GM21515 (cell line): ENCODE results near the gene OPCML.

Source experiments
- ATAC-seq: cut with Tn5 transposase; IDR thresholded peaks from one replicate; pipeline ENCODE4 v1.9.1; 2021; ENCODE audit not compliant: unreplicated experiment

OPCML gene

DNA sequence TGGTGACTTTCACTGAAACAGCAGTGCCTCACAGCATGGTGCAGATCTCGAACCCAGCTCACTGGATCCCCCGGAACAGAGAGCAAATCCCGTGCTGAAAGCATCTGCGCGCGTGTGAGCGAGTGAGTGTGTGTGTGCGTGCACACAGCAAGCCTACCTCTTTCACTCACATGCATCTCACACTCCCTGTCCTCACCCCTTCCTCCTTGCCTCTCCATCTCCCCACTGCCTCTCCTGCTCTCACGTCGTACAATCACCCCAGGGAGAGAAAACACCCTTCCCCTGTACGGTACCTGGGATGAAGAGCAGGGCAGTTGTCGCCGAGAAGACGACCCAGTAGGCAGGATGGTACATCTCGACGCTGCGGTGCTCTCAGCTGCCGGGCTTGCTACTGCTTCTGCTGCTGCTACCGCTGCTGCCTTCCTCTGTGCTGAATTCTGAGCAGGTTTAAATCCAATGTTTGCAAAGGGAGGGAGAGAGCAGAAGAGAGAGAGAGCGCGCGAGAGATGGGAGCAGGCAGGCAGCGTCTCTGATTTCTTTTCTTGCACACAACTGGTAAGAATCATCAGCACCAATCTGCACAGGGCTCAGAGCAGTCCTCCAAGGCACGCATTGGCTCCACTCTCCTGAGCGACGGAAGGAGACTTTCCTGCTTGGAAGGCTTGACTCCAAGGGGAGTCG lies at the start of gene OPCML:
OPCML (minus strand) TSS at position 531 of the 681 bp plus-strand sequence.
- ATAC-seq: no peak

DNA sequence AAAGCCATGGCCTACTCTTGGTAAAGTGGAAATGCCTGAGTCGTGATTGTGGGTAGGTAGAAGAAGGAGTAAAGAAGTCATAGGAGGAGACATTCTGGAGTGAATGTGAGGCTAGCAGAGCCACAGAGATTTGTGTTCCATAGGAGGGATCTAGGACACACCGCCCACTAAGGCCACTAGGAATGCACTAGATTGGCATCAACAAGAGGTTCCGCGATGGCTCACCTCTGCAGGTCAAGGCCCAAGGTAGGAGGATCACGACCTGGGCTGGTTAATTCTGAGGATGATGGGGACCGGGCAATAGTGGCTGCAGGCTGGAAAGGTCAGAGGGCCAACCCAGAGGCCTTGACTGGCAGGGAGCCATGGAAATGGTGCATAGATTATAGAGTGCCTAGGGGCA lies 48.8 kb upstream of the OPCML start:
- ATAC-seq: no peak

DNA sequence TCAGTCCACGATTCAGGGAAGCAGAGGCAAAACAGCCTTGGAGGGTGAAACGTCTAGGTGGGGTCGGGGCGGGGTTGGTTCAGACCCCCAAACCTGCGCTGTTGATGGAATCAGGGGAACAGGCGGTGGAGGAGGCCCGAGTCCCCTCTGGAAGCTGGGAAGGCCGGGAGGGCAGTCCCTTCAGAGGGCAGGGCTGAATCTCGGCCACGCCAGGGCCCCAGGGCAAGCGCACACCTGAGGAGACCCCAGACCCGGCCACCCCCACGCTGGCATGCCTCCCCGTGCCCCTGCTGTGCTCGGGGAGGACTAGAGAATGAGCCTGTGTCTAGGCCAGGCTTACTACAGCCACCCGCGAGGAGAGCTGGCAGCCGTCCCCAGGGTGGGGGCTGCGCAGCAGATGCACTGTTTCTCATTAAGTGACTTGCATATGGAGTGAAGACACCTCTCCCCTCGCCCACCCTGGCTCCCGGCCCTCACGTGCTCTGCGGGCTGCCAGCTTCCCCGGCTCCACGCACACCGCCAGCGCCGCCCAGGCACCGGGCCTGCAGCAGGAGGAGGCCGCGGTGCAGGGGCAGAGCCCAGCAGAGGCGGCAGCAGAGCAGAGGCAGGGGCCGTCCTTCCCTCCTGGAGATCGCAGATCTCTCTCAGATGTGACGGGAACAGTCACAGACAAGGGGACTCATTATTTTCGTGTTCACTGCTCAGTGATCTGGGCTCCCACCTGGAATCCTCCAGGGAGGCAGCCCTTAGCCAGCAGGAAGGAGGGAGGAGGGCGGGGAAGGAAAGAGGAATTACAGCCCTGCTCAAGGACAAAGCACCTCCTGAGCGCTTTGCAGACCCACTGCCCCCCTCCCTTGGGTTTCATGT lies 47.1 kb upstream of the OPCML start:
- no peak for ATAC-seq

DNA sequence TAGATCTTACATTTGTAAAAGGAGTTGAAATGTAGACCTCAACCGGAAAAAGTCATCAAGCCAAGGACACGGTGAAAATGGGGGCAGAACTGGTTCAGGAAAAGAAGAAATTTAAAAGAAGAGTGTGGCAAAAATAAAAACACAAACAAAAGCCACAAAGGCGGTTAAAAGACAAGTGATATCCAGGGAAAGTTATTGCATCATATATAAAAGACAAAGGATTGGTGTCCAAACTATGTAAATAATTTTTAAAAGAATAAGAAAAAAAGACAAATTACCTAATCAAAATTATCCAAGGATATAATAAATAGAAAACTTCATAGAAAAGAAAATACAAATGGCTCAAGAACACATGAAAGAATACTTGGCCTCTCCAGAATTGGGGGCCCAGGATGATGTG lies 45.1 kb upstream of the OPCML start:
- no peak for ATAC-seq

DNA sequence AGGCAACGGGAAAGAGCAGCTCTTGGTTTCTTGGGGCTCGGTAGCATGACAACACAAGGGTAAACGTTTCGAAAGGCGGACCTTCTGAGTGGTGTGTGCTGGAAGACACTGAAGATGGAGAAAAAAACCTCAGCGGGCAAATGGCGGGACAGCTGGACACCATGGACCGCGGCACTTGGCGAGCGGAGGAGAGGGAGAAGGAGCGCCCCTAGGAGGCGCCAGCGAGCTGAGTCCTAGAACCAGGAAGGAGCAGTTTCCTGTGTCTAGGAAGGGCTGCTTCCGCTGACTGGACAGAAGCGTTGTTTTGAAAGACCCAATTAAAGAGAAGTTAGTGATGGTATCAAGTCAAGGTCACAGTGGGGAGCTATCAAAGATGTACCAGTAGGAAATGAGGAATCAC lies 44.0 kb upstream of the OPCML start:
- no peak for ATAC-seq

DNA sequence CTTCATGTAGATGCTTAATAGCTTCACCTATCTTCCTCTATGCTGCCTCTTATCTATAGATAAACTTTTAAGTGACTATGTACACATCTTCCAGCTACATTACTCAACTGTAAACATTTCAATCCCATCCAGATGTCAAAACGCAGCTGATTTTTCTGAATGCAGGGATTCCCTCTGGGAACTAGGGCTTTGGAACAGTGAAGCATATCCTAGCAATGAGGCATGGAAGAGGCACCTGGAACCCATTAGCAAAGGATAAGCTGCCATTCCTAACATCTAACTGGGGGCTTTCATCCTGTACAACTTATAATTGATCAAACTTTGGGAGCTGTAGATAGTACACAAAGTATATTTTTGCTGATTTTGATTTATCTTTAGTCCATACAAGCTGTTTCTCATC lies 40.8 kb upstream of the OPCML start:
- no peak for ATAC-seq

DNA sequence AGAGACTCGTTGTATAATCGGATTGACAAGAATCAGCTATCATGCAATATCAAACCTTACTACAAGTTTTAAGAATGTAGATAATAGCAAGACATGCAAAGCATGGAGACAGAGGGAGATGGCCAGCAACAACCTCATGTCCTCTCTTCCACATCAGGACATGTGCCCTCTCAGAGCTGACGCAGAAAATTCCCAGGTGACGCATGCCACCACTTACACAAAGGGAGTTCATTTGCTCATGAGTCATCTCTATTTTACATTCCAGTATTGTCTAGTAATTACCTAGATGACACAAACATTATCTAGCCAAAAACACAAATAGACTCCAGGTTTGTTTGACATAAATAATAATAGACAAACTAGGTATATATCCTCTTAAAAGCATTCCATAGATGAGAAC lies 38.1 kb upstream of the OPCML start:
- no peak for ATAC-seq

DNA sequence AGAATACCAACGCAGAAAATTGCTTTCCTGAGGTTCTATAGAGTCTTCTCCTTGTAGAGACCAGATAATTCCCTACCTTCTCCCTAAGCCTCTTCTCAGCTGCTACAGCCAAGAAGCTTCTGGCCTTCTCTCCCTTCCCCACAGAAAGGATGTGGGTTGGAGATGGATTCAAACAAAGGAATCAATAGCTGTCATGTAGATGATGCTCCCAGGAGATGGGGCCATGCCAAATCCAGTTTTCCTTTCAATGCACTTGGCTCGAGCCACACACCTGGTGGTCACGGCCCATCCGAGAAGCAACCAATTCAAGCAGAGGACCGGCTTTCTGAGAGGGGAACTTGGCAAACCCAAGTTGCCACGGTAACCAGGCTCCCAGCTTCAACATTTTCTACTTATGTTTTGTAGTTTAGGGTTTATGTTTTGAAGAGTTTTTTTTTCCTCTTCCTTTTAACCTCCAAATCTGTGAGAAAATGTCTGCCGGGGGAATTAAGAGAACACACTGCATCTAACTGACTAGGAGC lies 31.3 kb upstream of the OPCML start:
- ATAC-seq: no peak

DNA sequence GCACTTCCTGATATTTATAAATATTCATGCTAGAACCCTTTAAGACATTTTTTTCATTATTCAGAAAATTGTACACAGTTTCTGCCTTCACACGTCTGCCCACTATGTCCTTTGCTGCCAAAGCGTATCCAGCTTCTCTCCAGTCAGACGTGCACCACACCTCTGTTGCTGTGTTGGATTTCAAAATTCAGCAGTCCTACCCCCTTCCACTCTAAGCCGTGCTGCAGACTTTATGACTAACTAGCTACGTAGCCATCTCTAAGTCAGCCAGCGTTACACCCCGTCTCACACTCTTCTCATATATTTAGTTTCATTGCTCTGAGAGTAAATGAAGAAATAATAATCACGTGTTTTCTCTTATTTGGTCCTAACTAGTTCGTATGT lies 28.2 kb upstream of the OPCML start:
- ATAC-seq: no peak

DNA sequence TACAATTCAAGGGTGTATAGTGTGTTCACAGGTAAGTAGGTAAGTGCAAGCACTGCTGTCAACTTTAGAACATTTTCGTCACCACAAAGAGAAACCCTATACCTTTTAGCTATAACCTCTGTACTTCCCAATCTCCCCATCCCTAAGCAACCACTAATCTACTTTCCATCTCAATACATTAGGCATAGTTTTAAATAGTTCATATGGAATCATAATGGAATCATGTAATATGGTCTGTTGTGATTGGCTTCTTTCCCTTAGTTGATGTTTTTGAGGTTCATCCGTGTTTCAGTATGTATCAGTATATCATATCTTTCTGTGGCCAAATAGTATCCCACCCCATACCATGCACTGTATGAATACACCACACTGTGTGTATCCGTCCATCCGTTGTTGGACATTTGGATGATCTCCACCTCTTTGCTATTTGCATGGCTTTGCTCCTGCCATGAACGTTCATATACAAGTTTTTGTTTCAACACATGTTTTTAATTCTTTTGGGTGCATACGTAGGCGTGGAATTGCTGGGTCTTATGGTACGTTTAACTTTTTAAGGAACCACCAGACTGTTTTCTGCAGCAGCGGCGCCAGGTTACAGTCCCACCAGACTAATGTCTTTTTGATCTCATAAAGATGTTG lies 27.7 kb upstream of the OPCML start:
- ATAC-seq: no peak

DNA sequence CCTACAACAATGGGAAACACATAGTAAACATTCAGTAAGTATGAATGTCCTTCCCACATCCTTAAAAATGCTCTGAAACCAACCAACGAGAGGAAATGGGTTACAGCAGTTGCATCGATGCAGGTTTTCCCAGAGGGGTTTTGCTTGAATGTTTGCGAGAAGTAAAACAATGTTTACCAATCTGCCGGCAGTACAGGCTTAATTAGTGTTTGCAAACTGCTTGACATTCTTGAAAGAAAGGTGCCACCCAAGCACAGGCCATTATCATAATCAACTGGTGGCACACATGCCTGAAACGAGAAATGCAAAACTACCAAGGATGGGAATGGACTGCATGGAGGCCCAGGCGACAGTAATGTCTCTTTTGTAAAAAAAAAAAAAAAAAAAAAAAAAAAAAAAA lies 27.1 kb upstream of the OPCML start:
- ATAC-seq: no peak

DNA sequence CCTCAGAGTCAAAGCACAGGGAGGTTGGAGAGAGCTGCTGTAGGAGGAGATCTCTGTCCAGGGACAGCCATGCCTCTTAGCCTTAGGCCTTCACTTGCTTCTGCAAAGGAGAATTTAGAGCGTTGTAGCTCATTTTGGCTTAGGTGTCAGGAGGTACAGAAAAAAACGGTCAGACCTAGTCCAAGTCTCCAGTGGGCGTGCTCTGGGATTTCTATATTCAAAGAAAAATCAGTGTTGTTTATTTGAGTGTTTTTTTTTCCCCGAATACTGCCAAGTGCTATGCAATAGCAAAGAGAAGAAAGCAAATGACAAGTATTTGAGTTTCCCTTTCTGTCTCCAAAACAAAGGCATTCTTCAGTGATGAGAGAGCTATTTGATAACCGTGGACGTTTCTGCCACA lies 22.7 kb upstream of the OPCML start:
- no peak for ATAC-seq

DNA sequence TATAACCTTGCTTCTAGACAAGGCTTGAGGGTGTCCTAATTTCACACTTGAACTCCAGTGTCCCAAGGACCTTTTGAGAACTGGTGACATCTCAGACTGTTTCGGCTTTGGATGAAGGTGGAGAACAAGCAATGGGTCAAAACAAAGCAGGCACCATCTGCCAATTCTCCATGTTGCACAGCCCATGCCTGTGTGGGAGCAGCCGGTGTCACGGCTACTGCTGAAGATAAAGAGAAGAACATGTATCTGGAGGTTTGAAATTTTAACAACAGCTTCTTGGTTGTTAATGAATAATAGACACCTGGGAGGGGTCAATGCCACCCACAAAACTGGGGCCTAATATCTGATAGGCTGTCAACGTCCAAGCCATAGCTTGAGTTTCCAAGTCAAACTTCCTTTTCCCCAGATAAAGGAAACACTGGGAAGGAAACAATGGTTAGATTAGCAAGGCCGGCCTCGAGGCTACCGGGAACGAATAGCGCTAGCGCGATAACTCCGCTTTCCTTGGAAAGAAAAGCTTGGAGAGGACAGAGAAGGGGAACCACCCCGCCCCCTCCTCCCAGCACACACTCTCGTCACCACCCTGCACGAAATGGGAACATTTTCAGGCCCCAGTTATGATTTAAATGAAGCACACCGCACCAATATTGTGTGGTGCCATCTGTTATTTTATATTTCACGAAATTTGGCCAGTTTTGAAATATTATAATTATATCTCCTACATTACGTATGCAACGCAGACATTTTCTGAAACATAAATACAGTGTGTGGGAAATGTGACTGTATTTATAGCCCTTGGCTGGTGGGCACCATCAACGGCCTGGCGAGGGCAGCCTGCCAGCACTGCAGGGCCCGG lies 21.8 kb upstream of the OPCML start:
- no peak for ATAC-seq

DNA sequence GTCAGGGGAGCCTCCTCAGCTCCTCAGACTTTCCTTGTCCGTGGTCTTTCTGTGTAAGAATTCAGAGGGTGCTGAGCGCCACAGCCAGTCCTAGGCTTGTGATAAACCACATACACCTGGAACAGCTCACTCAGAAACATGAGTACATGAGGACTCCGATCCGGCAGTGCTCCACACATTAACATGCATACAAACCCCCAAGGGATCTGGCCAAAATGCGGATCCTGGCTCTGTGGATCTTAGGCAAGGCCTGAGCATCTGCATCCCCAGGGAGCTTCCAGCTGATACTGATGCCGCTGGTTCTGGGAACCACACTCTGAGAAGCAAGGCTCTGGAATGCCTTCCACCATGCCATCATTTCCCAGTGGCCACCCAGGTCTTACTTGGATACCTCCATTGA lies 20.6 kb upstream of the OPCML start:
- no peak for ATAC-seq

DNA sequence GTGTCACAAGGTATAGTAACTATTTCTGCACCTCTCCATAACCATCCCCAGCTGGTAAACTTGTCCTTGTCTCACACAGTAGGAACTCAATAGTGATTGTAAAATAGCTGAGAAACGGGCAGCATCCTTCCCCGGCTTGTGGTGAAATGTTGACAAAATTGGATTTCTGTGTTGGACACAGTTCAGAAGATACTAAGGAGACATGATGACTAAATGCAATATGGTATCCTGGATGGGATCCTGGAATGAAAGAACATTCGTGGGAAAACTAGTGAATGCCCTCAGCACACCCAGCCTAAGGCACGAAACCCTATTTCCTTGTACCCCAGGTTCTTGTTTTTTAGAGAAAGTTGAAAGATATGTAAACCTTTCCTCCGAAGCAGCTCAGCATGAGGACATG lies 18.8 kb upstream of the OPCML start:
- no peak for ATAC-seq

DNA sequence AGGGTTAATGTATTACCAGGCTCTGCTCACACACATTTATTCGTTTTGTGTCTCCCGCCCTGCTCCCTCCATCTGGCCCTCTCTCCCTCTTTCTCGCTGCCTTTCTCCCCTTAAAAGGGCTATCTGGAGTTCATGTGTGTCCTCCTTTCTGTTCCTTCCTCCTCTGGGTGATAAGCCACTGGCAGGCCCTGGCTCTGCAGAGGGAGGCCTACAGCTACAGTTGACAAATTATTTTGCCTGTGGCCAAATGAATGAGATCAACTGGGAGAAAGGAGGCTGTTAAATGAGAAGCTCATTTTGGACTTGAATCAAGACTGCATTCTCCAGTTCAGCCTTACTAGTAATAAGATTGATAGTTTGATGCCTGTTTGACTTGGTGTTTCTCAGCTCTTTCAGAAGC lies 17.5 kb upstream of the OPCML start:
- ATAC-seq: no peak

DNA sequence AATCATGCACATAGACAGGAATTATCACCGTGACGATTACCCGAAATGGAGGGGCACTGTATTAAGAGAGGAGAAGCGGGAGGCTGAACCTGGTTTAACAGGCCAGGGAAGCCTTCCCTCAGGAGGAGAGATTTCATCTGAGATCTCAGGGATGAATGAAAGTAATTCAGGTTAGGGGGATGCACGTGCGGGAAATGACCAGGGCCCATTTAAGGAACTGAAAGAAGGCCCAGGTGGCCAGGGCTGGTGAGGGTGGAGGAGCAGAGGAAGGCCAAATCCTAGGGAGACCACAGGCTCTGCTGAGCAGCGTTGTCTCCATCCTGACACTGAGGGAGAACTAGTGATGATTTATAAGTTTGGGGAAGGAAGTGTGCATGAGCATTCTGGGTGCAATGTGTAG lies 16.3 kb upstream of the OPCML start:
- no peak for ATAC-seq

DNA sequence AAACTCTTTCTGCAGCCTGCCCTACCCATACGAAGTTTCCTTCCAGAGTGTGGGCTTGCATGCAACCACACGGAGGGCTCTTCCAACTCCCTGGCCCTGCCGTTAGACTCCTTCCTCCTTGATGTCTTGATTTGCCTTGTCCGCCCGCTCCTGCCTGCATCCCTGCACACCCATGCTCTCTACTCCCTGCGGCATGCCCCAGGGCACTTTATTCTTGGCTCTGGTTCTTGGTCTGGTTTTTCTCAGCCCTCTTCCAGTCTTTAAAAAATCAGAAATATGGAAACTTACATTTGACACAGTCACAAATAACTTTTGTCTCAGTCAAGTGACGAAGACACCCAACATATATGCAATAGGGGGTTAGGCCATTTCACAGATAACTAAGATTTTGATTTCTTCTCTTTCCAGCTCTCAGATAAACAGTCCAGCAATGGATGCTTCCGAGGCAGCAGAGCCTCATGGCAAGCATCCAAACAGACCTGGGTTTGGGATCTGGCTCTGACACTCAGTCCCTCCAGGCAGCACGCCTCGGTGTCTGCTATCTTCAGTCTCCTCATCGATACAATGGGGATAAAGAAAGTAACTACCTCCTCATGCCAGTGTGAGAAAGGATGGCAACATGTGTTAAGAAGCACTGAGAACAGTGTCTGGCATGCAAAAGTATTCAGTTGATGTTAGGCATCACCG lies 15.7 kb upstream of the OPCML start:
- ATAC-seq: no peak

DNA sequence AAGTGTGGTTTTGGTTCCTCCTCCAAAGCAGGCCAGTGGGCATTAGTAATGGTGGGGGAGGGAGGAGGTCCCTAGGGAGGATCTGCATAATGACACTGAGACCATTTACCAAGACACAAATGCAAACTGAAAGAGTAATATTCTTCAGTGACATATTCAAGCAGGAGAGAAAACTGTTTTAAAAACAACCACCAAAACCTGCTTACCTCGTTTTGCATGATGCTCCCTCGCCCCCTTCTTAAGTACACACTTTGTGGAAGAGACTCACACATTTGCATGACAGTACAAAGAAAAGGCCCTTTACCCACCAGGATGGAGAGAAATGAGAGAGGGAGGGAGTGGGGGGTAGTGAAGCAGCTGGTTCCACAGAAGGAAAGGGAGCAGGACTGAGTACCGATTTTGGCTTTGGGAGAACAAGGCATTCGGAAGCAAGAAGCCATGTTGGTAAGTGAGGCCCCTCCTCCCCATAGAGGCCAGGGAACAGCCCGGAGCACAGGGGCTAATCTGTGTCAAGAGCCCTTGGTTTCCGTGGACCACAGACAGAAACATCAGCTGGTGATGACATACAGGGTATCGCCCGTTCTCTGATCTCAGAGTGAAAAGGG lies 13.0 kb upstream of the OPCML start:
- no peak for ATAC-seq

DNA sequence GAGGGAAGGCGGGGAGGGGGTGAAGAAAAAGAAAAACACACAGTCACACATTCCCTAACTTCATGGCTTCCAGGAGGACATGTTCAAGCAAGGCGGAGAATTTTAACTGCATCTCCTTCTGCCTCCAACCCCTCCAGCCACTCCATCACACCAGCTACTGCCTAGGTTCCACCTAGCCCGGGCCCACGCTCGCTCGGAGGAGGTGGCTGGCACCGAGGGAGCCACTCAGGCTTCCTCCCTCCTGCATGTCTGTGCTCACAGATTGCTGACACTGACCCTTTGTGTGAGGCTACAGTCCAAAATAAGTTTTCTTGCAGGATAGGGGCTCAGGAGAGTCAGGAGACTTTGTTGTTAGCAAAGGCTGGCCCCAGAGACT lies 9.4 kb upstream of the OPCML start:
- ATAC-seq: no peak
